Muscle layer of duodenum (tissue), 2 donors: ENCODE measurements around the gene FAM168A.

Experiments
- H3K27ac ChIP-seq: one replicate; pipeline ENCODE4 v1.7.0; 2013; ENCODE audit warnings: mild to moderate bottlenecking, low read length
- H3K27me3 ChIP-seq: one replicate; pipeline ENCODE4 v1.7.0; 2013; ENCODE audit warnings: low read depth, mild to moderate bottlenecking, control low read depth, low read length
- H3K36me3 ChIP-seq, 2 donors: one replicate each; pipeline ENCODE4 v1.7.0; 2013; ENCODE audit warnings: low read length in 2 of 2, control low read depth in 1 of 2, mild to moderate bottlenecking in 1 of 2; ENCODE audit not compliant: insufficient read depth in 2 of 2, control insufficient read depth in 1 of 2
- H3K4me1 ChIP-seq, 2 donors: one replicate each; pipeline ENCODE4 v1.7.0; 2013; ENCODE audit warnings: low read length in 2 of 2, mild to moderate bottlenecking in 2 of 2, control low read depth in 1 of 2, moderate library complexity in 1 of 2; ENCODE audit not compliant: insufficient read depth in 2 of 2, control insufficient read depth in 1 of 2
- H3K4me3 ChIP-seq, 2 donors: one replicate each; pipeline ENCODE4 v1.7.0; 2013; ENCODE audit warnings: low read length in 2 of 2, low read depth in 1 of 2, mild to moderate bottlenecking in 1 of 2
- H3K9me3 ChIP-seq, 2 donors: one replicate each; pipeline ENCODE4 v1.7.0; 2013; ENCODE audit warnings: low read length in 2 of 2, control low read depth in 1 of 2, mild to moderate bottlenecking in 1 of 2; ENCODE audit not compliant: control insufficient read depth in 1 of 2
- donor health status: healthy.

The FAM168A gene

DNA sequence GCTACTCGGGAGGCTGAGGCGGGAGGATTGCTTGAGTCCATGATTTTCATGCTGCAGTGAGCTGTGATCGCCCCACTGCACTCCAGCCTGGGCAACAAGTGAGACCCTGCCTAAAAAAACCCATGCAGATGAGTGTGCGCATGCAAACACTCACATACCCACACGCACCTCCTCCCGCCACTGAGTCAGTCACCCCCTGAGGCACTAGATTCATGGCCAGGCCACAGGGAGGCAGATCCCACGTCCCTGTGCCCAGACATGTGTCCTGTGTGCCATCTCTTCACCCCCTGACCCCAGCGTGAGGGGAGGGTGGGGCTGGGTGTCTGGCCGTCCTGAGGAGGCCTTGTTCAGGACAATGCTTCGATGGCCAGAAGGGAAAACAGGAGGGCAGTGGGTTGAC lies 206.2 kb downstream of the FAM168A start:
- H3K27ac ChIP-seq, result no peak overlapping the region
- peaks cover 0 to 4% of the 10 kb centered on the region in 2 donors for H3K4me1 ChIP-seq
- no peaks in the 10 kb centered on the region for H3K9me3 ChIP-seq
- H3K36me3 ChIP-seq, result no peaks in the 10 kb centered on the region
- no peak overlapping the region for H3K4me3 ChIP-seq
- H3K27me3 ChIP-seq, result no peaks in the 10 kb centered on the region

DNA sequence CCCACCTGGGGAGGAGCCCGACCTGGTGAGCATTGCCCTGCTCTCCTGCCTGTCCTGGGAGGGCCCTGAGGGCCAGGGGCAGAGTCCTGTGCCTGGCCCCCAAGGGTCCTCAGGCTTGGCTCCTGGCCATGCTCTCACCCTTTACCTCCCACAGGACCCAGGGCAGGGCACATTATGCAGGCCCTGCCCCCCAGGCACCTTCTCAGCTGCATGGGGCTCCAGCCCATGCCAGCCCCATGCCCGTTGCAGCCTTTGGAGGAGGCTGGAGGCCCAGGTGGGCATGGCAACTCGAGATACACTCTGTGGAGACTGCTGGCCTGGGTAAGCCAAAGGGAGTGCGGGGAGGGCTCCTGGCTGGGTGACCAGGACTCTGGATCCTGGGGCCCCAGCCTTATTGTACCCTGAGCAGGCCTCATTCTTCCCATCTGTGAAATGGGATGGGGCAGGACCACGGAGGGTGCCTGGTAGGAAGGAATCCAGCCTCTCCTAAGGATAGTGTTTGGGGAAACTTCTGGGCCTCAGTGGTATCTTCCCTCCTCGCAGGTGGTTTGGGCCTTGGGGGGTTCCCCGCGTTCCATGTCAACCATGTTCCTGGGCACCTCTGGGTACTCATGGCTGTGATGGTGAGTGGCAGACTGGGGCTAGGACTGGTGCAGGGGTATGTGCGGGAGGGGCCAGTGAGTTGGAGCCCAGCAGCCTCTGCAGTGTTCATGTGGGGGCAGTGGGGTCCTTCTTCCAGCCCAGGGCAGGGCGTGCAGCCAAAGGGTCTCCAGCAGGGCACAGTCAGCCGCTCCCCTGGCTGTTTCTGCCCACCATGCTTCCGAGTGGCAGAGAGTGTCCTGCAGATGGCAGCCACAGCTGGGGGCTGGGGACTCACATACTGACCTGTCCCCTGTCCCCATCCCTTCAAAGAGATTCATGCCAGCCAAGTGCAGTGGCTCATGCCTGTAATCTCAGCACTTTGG lies 207.0 kb downstream of the FAM168A start:
- Histone ChIP-seq H3K27me3 (no peaks in the 10 kb centered on the region), H3K9me3 (no peaks in the 10 kb centered on the region), H3K4me1 (peaks cover 0 to 4% of the 10 kb centered on the region in 2 donors), H3K36me3 (no peaks in the 10 kb centered on the region), H3K27ac (no peak overlapping the region), H3K4me3 (no peak overlapping the region)

DNA sequence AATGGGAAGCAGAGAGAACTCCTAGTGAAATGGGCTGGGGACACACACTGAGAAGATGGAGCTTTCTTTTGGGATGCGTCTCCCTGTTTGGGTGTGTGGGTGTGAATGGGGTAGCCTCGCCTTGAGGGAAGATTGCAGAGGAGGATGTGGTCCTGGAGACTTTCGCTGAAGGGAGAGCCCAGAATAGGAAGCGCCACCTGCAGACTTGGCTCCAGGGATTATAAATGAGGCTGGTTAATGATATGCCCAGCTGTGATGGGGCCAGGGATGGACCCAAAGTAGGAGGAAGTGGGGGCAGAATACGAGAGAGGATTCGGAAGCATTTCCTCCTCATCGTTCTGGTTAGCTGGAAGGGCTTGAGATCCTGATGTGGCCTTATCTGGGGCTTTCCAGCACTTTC lies 208.0 kb downstream of the FAM168A start:
- no peaks in the 10 kb centered on the region for H3K27me3 ChIP-seq
- H3K9me3 ChIP-seq, result no peaks in the 10 kb centered on the region
- H3K27ac ChIP-seq, result no peak overlapping the region
- H3K36me3 ChIP-seq, result no peaks in the 10 kb centered on the region
- peaks cover 0 to 4% of the 10 kb centered on the region in 2 donors for H3K4me1 ChIP-seq
- no peak overlapping the region for H3K4me3 ChIP-seq

DNA sequence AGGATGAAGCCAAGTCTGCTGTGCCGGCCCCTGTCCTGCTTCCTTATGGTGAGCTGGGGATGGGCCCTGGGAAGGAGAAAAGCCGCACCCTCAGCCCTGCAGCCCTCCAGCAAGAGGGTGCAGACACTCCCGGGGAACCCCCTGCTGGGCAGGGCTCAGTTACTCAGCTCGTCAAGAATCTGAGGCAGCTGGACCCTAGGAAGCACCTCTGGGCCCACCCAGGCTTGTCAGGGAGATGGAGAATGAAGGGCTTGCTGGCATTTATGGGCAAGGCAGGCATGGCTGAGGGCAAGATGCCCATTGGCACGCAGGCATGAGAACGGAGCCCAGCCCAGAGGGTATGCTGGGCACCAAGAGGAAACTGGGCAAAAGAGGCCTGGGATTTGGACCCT lies 208.8 kb downstream of the FAM168A start:
- Histone ChIP-seq H3K4me3 (no peak overlapping the region), H3K9me3 (no peaks in the 10 kb centered on the region), H3K27me3 (no peaks in the 10 kb centered on the region), H3K27ac (no peak overlapping the region), H3K4me1 (peaks cover 0 to 6% of the 10 kb centered on the region in 2 donors), H3K36me3 (no peaks in the 10 kb centered on the region)

DNA sequence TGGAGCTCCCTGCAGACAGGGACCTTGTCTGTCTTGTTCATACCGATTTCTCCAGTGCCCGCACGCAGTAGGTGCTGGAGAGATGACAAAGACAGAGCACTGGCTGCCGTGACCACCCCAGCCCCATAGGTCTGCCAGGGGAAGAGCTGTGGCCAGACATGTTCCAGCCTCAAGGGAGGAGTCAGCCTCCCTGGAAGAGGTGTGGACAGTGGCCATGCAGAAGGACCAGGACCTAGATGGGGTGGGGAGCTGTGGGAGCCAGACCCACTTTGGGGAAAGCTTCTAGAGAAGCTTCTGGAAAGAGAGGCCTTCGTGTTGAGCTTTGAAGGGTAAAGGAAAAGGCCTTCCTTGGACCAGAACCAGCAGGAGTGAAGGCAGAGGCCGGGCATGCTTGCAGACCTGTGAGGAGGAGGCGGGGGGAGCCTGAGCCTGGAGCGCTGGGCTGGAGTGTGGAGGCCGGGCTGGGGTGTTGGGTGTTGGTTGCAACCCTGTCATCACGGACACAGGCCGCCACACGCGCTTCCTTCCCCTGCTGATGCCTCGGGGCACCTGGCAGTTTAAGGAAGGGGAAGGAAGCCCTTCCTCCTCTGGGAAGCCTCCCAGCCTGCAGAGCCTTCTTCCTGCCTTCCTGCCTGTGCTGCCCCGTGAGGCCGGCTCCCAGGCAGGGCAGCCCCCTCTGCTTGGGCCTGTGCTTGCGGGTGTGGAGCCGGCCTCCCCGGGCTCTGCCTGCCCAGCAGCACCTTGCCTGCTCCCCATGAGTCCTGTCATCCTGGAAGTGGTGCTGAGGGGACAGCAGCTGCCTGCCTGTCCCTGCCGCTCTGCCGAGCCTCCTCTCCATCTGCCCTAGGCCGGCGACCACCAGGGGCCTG lies 209.4 kb downstream of the FAM168A start:
- H3K27me3 ChIP-seq, result no peaks in the 10 kb centered on the region
- no peaks in the 10 kb centered on the region for H3K36me3 ChIP-seq
- peaks cover 0 to 12% of the 10 kb centered on the region in 2 donors for H3K4me1 ChIP-seq
- H3K9me3 ChIP-seq, result no peaks in the 10 kb centered on the region
- no peak overlapping the region for H3K4me3 ChIP-seq
- H3K27ac ChIP-seq, result no peak overlapping the region

DNA sequence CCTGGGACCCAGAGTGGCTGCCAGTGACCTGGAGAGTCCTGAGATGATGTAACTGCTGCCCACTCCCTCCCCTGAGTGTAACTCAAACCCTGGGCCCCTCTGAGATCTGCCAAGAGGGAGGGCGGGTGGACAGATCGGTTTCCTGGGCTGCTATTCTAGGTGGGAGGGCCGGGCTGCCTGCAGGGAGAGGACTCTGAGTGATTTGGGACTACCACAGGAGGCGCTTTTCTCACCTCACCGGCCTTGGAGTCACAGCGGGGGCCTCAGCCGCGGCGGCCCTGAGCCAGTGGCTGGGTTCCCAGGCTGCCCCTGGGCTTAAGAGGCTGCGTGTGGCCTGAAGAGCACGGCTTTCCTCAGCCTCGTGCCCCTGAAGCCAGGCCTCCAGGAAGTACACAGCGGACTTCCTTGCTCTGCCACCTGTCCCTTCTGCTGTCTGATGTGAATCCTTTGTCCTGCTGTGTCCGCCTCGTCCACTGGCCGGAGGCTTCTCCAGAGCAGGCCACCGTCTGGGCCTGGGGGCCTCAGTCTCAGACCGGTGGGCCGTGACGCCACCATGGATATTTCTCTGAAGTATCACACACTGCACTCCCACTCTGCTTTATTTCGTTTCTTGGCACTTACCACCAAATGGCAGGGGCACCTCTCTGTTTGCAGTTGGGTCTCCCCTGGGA lies 210.2 kb downstream of the FAM168A start:
- no peaks in the 10 kb centered on the region for H3K9me3 ChIP-seq
- no peaks in the 10 kb centered on the region for H3K36me3 ChIP-seq
- no peaks in the 10 kb centered on the region for H3K27me3 ChIP-seq
- peak overlapping the region; percentile 16 for H3K27ac ChIP-seq
- no peak overlapping the region for H3K4me3 ChIP-seq
- H3K4me1 ChIP-seq, result peaks cover 0 to 20% of the 10 kb centered on the region in 2 donors

DNA sequence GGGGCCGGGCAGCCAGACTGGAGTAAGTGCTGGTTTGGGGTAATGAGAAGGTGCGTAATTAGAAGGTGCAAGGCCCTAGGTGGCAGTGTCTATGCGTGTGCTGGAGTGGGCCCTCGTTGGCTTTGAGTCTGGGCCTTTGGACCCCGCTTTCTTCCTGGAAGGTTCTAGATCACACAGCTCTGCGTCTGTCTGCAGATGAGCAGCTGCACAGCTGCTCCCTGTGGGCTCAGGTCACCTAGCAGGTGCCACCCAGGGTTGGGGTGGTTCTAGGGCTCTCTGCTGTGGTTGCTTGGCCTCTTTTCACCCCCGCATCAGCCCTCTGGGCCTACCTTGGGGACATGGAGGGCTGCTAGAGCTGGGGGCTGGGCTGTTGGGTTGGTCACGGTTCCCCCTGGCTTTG lies 211.4 kb downstream of the FAM168A start:
- Histone ChIP-seq H3K27ac (peak overlapping the region; percentile 19), H3K36me3 (no peaks in the 10 kb centered on the region), H3K4me3 (no peak overlapping the region), H3K27me3 (no peaks in the 10 kb centered on the region), H3K9me3 (no peaks in the 10 kb centered on the region), H3K4me1 (peaks cover 0 to 20% of the 10 kb centered on the region in 2 donors)

DNA sequence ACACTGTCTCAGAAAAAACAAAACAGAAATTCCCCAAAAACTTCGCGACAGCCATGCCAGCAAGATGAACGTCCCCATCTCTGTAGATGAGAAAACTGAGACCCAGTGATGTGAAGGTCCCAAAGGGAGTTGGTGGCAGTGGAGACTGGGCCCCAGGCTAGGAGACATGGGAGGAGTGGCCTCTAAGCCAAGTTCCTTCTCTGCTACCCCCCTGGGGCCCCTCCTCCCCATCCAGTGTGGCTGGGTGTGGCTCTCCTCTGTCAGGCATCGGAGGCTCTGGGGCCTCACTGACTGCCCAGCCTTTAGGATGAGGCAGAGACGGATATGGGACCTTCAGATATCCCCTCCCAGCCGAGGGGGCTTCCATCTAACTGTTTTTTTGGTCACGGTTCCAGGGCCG lies 211.9 kb downstream of the FAM168A start:
- Histone ChIP-seq H3K27me3 (no peaks in the 10 kb centered on the region), H3K9me3 (no peaks in the 10 kb centered on the region), H3K4me1 (peaks cover 0 to 20% of the 10 kb centered on the region in 2 donors), H3K4me3 (no peak overlapping the region), H3K36me3 (no peaks in the 10 kb centered on the region), H3K27ac (peak overlapping the region; percentile 19)

DNA sequence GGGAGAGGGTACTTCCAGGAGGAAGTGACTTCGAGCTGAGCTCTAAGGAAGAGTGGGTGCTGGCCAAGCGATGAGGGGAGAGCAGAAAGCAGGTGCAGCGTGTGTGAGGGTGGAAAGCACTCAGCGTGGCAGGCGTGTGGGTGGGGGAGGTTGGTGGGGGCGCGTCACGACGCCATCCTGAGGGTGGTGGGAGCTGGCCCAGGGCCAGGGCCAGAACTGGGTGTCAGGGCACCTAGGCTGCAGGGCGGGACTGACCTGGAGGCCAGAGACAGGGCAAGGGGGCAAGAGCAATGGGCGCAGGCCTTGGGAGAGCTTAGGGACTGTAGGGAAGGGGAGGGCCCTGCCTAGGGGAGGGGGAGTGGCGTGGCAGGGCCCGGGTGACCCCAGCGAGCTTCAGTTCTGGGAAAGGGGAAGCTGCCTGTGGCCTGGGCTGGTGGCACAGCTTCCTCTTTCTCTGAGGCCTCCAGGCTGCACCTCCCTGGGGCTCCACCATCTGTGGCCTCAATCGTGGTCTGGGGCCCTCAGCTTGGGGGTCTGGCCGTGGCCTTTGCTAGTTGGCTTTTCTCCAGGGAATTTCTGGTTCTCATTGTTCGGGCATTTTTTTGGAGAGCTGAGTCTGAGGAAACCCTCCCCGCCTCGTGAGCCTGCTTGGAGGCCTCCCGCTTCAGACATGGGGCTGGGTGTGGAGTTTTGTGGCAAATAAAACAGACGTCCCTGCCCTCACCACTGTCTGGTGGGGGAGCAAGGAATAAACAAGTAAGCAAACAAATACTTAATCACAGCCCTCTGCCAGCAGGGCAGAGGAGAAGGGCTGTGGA lies 212.8 kb downstream of the FAM168A start:
- H3K9me3 ChIP-seq, result no peaks in the 10 kb centered on the region
- no peak overlapping the region for H3K4me3 ChIP-seq
- no peaks in the 10 kb centered on the region for H3K27me3 ChIP-seq
- H3K4me1 ChIP-seq, result peaks cover 0 to 20% of the 10 kb centered on the region in 2 donors
- no peaks in the 10 kb centered on the region for H3K36me3 ChIP-seq
- H3K27ac ChIP-seq, result peak overlapping the region; percentile 19

DNA sequence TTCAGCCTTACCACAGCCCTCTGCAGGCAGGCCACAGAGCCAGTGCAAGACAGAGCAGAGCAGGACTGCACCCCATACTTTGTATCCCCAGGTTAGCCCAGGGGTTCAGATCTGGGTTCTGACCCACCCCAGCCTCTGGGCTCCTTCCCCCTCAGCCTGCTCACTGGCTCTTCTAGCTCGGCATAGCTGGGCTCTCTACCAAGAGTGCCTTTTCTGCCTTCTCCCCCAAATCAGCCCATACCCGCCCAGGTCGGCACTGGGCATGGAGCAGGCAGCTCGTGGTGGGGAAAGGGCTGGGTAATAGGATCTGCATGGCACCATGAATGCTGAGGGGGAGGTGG lies 213.4 kb downstream of the FAM168A start:
- Histone ChIP-seq H3K4me1 (peaks cover 0 to 20% of the 10 kb centered on the region in 2 donors), H3K27ac (peak overlapping the region; percentile 16), H3K36me3 (no peaks in the 10 kb centered on the region), H3K4me3 (no peak overlapping the region), H3K27me3 (no peaks in the 10 kb centered on the region), H3K9me3 (no peaks in the 10 kb centered on the region)
